Activated naive CD4-positive, alpha-beta T cell (primary cell): ENCODE measurements around the gene MAML3.

Experiments used
- DNase-seq, 4 experiments: peaks; one replicate each; lab custom pipeline; 2025; lab: John Stamatoyannopoulos, UW

The MAML3 gene

DNA sequence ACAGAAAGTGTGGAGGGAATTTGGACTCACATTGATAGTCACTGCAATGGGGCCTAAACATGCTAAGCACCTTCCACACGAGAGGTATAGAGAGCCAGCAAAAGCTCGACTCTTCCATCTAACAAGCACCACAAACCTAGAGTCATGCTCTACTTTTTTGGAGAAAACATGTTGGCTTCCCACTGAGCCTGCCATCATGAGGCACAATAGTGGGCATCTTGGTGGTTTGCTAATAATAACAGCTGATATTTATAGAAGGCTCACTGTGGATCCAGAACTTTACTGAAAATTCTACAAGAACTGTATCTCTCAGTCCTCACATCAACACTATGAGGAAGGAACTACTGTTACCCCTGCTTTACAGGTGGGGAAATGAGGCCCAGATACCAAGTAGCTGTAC, 26.6 kb downstream of the MAML3 start:
- DNase-seq: no peak

DNA sequence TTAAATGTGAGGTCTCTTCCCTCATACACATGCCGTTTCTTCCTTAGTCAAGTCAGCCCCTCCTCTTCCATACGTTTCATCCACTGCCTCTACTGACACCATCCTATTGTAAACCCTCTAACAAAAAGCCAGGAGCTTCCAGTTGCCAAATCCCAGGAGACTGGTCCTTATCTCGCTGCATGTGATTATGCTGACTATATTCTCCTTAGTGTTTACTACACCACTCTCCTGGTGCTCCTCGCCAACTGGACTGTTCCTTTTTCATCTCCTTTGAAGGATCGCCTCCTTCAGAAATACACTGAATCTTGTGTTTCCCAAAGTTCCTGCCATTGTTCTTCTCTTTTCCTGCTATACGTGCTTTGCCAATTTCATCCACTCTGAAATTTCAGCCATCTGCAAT, 27.7 kb downstream of the MAML3 start:
- no peak for DNase-seq

DNA sequence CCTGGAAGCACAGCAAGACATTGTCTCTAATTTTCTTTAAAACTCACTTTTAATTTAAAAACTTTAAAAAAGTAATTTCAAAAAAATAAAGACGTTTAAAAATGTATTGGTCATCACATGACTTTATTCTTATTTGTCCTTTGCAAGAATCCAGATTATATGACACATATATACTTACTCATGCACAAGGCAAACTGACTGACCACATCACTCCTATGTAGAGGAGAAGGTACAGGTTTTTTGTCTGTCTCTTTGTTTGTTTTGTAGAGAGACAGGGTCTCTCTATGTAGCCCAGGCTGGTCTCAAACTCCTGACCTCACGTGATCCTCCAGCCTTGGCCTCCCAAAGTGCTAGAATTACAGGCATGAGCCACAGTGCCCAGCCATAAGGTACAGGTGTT, 28.6 kb downstream of the MAML3 start:
- DNase-seq: no peak

DNA sequence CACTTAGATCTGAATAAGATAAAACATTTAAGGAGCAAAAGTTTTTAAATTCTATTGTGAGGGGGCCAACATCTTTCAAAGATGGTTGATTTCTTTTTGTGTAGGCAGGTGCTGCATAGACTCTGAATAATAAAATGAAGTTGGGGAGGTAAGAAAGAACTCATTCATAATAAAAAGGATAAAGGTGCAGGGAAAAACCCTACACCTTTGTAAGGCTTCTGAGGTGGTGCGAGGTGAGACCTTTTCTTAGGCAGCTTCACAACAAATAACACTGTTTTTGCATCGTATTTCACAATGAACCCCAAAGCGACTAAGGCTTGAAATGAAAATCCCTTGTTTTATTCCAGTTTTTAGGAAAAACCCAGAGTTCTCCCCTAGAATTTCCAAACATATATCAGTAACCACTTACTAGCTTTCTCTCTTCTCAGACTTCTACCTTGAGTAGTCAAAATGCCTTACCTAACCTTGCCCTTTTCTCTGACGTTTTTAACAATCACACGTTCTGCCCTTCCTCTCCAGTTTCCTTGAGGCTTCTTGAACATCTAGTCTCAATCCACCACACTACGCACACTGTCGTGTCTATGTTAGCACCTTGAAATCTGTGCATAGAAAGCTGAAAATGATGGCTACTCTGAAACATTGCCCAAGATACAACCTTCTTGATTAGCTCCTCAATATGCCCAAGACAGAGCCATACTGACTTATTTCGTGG, 30.2 kb downstream of the MAML3 start:
- DNase-seq: no peak

DNA sequence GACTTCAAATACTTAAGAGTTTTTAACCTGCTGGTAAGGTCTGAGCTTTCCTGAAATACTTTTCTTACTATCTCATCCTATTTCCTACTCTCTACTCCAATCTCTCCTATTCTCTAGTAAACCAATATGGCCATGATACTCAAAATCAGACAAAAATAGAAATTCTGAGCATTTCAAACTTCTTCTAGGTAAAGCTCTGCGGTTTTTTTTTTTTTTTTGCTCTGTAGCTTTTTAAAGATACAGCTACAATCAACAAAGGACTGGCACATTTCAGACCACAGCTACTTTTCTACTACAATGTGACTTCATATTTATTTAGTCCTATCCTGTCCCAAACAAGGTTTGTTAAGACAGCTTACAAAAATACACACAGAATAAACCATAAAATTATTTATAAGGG, 31.1 kb downstream of the MAML3 start:
- DNase-seq: no peak

DNA sequence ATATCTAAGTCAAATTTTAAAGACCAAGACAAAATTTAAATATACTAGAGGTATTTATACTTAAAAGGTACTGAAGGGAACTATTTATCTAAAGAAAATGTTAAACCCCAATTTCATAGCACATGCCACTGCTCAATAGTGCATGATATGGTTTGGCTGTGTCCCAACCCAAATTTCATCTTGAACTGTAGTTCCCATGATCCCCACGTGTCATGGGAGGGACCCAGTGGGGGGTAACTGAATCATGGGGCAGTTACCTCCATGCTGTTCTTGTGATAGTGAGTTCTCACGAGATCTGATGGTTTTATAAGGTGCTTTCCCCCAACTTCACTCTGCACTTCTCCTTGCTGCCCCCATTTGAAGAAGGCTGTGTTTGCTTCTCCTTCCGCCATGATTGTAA, 32.3 kb downstream of the MAML3 start:
- DNase-seq: no peak

DNA sequence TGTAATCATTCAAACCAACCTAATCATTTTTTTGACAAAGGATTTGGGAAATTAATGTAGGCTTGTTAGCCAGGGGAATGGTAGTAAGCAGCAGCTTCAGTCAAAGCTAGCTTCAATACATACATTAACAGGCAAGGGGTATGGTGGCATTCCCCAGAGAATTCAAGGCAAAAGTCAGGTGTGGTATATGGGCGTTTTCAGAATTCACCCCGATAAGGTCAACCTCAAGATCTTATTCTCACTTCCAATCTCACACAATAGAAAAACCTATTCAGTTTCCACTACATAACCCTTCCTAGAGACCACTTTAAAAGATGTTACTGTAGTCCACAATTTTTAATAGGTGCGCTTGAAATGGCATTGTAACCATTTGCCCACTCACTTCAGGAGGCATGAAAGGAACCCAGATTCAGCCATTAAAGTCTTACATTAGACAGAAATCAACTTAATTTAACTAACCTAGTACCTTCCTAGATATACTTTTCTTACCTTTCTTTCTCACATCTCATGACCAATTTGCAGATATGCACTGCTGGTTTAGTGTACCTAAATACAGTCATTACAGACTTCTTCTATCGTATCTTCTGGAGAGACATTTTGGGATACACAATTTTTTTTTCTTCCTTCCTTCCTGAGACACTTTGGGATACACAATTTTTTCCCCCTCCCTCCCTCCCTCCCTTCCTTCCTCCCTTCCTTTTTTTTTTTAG, 34.9 kb downstream of the MAML3 start:
- no peak for DNase-seq

DNA sequence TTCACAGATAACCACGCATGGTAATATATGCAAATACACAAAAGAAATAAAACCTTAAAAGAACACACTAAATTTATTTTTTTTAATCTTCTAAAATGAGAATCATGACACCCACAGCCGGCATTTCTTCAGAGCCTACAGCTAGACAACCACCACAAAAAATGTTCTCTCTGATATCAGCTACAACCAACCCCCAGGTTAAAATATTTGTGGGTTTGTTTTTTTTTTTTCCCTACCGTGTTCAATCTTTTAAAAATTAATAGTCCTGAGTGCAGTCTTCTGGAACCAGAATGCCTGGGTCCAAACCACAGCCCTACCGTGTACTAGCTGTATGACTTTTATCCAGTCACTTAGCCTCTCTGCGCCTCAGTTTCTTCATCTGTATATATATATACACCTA, 36.0 kb downstream of the MAML3 start:
- DNase-seq: no peak

DNA sequence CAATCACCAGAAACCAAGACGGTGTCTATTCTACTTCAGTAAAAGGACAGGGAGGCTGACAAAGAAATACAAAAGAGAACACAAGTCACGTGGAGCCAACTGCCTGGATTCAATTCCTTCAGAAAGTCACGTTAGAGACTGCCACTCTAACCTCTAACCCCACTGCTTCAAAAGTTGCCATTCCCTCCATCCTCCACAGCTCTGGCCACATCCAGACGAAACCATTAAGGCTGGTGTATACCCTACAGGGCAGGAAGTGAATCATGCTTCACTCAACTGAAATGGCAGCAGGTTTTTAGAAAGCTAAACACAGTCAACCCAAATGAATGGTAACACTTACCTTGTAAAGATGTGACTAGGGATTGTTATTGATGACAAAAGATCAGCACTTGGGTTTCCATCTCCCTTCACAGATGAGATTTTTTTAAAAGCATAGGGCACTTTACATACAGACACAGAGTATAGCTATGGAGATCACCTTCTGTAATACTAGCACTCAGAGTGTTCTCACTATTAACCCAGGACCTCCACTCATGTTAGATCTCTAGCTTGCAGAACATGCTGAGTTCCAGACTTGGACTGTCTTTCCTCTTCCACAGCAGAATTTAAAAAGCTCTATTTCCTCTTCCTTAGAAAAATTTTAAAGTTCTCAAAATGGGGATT, 37.4 kb downstream of the MAML3 start:
- DNase-seq: no peak

DNA sequence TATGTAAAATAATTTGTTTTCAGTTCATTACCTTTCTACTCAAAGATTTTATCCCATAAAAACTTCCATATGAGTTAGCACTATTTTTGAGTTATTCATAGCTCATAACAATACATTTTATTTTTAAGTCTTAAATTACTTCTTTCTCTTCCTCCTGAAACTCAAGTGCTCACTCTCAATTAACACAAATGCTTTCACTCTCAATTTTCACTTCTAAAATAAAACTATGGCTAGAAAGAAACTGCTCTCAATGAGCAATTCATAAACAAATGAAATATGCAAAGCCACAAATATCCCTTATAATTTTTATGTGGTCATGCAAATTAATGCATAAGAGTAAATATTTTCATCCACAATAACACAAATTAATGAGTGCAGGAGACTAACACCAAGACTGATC, 38.8 kb downstream of the MAML3 start:
- DNase-seq: no peak

DNA sequence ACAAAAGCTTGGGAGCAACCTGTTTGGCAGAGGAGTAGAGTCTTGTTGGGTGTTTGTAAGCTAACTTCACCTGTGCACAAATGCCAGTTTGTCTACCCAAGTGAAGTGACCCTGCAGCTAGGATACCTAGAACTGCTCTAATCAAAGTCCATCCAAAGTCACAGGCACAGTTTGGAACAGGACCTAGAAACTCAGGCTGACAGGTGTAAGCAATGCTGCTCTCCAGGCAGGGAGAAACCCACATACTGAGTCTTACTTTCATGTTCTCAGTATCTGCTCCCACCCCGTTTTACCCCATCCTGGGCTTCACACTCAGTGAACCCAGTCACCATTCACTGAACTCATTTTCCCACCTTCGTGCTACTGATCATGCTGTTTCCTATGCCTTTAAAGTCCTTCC, 40.3 kb downstream of the MAML3 start:
- DNase-seq: no peak

DNA sequence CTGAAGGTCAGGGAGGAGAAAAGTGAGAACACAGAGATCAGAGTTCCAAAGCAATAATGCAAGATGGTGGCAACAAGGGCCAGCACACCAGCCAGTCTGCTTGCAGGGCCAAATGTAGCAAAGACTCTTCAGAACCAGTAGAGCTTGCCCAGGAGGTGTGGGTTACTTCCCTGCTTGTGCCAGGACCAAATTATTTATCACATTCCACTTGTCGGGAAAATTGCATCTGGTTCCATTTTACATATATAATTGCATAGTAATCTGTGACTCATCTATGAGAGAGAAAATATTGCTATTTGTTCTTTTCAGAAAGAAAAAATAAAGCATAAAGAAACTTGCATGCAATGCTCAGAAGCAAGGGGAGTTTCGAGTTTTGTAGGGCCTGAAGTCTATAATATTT, 41.4 kb downstream of the MAML3 start:
- no peak for DNase-seq

DNA sequence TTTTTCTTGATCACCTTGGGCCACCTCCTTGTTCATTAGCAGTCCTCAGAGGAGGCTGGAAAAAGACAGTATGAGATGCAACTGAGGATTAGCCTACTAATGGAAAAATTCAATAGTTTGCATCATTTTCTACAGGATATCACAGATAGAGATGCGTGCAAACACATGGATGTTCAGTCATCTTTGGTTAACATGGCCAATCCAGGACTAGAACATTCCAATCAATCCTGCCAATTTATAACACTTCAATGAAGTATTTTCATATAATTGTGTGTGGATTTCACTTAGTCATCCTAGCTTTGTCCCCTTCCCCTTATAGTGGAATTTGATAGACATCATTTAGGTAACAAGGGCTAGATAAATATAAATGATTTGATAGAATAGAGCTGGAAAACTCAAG, 42.7 kb downstream of the MAML3 start:
- DNase-seq: no peak

DNA sequence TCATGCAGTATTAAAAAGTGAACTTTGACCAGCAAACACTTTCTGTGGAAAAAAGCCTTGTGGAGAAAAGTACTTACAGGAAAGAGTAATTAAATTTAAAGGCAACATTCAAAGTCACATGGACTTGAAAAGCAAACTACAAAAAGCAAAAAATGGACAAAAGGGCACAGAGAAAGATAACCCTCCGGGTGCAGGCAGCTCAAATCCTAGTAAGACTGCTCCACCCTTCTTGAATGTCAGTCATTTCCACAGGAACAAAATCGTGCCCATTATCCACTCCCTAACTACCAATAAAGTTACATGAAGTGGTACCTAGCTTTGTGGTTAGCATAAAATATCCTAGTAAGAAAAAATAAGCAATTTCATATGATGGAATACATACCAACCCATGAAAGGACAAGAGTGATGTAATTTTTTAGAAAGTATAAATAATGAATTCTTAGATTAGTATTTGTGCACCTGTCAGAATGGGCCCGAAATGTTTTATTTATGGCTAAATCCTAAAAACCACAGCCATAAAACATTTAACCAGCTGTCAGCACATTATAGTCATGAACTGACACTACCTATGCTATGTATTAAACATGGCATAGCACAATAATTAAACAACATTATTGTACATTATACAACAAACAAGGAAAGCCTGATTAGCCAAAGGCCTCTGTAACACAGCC, 43.3 kb downstream of the MAML3 start:
- no peak for DNase-seq

DNA sequence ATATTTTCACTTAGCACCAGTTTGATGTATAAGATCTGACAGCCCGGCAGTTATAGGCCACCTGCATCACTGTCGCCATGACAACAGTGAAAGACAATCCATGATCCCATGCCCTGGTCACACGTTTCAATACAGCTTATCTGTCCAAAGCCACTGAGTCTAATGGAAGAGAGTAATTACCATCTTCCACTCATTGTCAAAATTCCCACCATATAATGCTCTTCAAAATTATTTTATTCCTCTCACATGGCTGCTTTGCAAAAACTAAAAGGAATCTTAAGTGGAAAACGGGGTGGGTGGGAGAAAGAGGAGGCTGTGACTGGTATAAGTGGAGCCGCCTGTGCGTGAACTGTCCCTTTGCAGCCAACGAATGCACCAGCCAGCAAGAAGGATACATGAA, 44.2 kb downstream of the MAML3 start:
- DNase-seq: no peak

DNA sequence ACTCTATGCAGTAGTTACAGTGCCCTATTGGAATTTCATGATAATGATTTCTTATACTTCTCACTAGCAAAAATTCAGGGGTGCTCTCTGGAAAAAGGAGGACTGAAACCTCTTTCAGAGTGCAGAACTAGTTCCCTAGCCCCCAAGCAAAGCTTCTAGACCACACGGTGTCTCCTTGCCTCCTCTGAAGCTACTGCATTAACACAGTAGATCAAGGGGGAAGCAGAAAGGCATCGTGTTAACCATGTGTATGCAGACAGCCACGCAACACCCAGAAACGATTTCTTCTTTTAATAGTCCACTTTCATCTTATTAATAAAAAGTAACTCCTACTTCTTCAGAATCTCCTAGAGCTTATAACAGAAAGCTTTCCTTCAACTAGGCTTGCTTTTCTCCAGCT, 44.7 kb downstream of the MAML3 start:
- no peak for DNase-seq

DNA sequence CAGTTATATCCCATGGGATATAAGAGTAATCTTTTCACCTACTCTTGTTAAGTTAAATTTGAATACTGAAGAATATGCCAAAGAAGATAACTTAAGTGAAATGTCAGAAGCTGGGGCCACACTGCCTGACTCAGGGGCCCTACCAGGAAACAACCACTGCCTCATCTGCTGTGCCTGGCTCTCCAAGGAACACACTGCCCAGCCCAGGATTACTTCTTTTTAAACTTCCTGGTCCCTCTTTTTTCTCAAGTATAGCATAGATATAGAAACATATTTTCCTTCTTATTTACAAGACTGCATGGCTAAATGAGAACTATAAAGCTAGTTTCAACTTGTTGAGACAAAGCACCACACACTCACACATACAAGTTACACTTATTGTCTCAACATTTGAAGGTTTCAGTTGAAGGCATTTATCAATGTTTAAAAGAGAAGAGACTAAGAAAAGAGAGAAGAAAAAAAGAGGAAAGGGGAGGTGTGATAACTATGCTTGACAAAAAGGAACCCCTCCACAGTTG, 45.2 kb downstream of the MAML3 start:
- DNase-seq: no peak

DNA sequence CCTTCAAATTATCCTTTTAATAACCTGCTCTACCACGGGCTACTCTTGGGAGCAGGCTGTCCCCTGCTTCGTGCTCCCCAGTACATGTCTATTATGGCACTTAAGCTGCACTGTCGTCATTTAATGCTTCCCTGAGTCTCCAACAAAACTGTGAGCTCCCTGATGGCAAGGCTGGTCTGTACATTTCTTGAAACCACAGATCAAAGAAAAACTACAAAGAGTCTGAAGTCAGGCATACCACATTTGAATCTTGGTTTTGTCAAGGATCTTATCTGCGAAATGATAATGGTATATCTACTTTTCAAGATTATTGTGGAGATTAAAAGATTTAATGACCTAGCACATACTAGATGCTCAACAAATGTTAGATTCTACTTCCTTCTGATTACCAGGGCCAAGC, 45.7 kb downstream of the MAML3 start:
- no peak for DNase-seq

DNA sequence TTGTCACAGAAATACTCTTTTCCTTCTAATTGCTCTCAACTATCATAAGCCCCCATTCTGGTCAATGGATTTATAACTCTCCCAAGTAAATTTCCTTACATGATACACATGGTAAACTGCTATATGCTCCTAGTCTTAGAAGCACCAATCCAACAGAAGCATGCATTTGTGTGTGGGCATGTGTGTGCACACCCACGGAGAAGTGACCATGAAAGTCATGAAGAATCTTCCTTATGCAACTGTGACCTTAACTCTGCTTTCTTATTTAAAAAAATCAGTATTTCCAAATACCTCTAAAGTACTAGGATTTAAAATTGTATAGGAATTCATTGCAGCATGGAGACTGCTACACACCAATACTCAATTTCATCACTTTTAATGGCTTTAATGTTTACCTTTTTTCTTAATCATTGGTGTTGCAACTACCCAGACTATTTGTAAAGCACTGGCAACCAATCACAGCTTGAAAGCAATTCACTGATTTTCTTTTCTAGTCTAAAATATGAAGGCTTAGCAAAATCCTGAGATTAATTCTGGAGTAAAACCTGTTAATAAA, 47.6 kb downstream of the MAML3 start:
- DNase-seq: no peak

DNA sequence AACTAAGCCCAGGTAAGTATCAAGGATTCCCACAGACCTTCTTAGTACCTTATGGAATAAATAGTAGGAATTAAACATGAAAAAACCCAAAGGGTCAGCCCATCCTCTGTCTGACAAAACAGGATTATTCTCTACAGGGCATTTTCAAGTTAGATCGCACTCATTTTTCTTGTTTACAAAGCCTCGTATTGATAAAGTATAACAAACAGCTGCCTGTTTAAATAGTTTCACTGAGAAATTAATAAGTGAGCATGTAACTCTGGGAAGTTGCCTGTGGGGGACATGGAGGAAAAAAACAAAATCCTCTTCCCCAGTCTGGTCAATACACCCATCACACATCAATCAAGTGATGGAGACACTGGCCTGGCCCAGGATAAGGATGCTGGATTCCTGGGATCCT, 48.5 kb downstream of the MAML3 start:
- no peak for DNase-seq

DNA sequence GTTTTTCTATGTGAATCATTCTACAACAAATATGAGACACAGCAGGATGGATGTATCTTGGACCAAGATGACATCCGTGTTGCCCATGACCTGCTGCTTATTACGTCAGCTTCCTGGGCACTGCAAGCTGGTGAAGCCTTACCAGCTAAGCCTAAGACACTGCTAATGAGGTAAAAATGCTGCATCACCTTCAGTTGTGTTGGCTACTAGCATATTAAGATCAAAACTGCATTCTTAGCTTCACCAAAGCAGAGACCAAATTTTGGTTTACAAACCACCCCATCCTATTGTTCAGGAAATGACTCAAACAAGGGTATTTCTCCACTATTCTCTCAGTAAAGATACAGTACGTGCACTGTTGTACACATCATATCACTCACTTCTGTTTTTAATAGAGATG, 50.3 kb downstream of the MAML3 start:
- no peak for DNase-seq

DNA sequence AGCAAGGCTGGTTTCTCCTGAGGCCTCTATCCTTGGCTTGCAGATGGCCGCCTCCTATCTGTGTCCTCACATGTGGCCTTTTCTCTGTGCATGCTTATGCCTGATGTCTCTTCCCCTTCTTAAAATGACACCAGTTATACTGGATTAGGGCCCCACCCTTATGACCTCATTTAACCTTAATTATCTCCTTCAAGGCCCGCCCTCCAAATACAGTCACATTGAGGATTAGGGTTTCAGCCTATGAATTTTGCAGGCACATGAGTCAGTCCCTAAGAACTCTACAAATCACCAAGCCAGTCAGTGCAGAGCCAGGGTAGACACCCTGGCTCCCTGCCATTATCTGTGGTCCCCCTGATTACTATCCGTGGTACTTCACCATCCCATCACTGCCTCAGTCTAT, 51.6 kb downstream of the MAML3 start:
- no peak for DNase-seq
